ENCODE results near the gene NAA10.

NAA10 gene

DNA sequence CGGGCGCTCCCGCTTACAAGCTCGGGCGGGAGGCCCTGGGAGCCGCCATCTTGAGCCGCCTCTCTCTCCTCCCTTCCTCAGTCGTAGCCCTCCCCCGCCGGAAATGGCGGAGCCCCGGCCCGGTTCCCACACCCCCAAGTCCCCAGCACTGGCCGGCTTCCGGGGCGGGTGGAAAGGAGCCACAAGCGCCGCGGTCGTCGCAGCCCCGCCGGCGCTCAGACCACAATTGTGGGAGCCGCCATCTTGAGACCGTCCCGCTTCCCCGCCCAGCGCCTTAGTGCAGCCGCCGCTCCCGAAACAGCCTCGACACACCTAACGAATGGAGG is 36.2 kb upstream of the NAA10 start:
- H3K27ac Mint-ChIP-seq (ENCODE audit: low read depth), result peak overlapping the region; percentile 99
- H3K27me3 Mint-ChIP-seq, result no peaks in the 10 kb centered on the region
- H3K4me1 Mint-ChIP-seq, result peaks cover 41% of the 10 kb centered on the region

DNA sequence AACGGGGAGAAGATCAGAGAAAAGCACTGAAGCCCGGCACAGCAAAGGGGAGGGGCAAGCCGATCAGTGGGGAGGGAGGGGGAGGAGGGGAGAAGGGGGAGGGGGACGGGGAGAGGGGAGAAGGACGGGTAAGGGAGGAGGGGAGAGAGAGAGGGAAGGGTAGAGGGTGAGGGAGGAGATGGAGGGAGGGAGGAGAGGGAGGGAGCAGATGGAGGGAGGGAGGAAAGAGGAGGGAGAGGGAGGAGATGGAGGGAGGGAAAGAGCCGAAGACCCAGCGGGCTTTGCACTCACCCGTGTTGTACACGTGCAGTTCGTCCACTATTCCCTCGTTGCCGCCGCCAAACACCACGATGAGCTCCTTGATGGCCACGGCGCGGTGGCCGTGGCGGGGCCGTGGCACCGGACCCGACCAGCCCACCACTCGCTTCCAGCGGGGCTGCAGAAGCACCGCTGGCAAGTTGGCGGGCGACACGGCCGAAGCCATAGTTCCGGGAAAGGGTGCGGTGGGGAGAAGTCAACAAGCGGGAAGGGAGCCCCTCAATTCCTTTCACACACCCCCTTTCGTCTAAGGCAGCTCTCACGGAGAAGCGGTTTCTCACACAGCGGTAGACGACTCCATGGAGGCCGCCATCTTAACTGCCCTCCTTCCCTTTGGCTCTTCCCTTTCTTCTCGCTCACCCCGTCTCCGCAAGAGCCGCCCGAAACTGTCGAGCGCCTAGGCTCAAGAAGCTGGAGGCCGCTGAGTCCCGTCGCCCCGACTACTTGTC is 35.7 kb upstream of the NAA10 start:
- Mint-ChIP-seq H3K36me3 (ENCODE audit: insufficient read depth) (peaks cover 15% of the 10 kb centered on the region), H3K4me1 (peaks cover 42% of the 10 kb centered on the region), H3K27me3 (no peaks in the 10 kb centered on the region), H3K27ac (ENCODE audit: low read depth) (peak overlapping the region; percentile 99), H3K4me3 (peak overlapping the region; percentile 99), H3K9me3 (no peaks in the 10 kb centered on the region)
- DNase-seq (ENCODE audit: low spot score in 2 of 2), result no peak
- peak; percentile 5 for ATAC-seq (replicated peaks; ENCODE audit: extremely low read depth, poor library complexity, severe bottlenecking)

More for the DNA sequence above, 36.2 kb upstream of the NAA10 start:
- peaks cover 14% of the 10 kb centered on the region for H3K36me3 Mint-ChIP-seq (ENCODE audit: insufficient read depth)
- H3K4me3 Mint-ChIP-seq, result peak overlapping the region; percentile 99
- H3K9me3 Mint-ChIP-seq, result no peaks in the 10 kb centered on the region
- DNase-seq (ENCODE audit: low spot score in 2 of 2) (peak; percentile 64 to 79), ATAC-seq (replicated peaks; ENCODE audit: extremely low read depth, poor library complexity, severe bottlenecking) (peak; percentile 37)

GRCh38 chrX:153969904-153970356 is 35.1 kb upstream of the NAA10 start:
- Mint-ChIP-seq H3K9me3 (no peaks in the 10 kb centered on the region), H3K27ac (ENCODE audit: low read depth) (no peak overlapping the region), H3K36me3 (ENCODE audit: insufficient read depth) (peaks cover 17% of the 10 kb centered on the region), H3K4me1 (peaks cover 42% of the 10 kb centered on the region), H3K27me3 (no peaks in the 10 kb centered on the region), H3K4me3 (peak overlapping the region; percentile 99)
- no peak for ATAC-seq (replicated peaks; ENCODE audit: extremely low read depth, poor library complexity, severe bottlenecking)
- no peak for DNase-seq (ENCODE audit: low spot score in 2 of 2)

DNA sequence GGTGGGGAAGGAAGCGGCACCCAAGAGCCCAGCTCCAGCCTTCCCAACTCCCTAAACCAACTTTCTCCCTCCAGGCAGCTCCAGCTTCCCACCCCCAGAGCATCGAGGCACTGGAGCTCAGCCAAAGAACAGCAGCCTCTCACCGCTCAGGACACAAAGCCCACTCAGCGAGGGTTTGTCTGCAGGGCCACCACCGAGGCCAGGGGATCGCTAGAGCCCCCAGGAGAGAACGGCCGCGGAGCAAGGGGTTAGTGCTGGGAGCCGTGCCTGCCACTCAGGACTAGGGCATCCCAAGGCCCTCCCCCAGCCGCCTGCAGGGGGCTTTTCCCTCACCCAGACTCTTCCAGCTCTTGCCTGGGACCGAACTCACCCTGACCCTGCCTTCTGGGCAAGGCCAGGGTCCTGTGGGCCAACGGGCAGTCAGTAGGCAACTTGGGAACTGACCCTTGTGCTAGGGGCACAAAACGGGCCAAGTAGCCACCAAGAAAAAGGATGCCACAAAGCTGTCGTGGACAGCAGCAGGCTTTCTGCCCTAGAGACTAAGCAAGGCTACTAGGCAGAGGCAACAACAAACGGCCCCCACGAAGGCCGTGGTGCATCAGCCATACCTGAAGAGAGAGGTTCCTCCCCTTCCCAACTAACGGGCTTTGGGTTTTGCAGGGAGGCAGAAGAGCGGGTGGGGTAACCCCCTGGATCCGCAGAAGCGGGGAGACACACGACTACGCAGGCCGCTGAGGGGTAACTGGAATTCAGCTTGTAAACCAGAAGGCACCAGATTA is 34.5 kb upstream of the NAA10 start:
- H3K36me3 Mint-ChIP-seq (ENCODE audit: insufficient read depth), result peaks cover 17% of the 10 kb centered on the region
- H3K27ac Mint-ChIP-seq (ENCODE audit: low read depth), result peak overlapping the region; percentile 35
- H3K9me3 Mint-ChIP-seq, result no peaks in the 10 kb centered on the region
- peaks cover 36% of the 10 kb centered on the region for H3K4me1 Mint-ChIP-seq
- H3K4me3 Mint-ChIP-seq, result peak overlapping the region; percentile 99
- H3K27me3 Mint-ChIP-seq, result no peaks in the 10 kb centered on the region
- DNase-seq (ENCODE audit: low spot score in 2 of 2) (no peak), ATAC-seq (replicated peaks; ENCODE audit: extremely low read depth, poor library complexity, severe bottlenecking) (no peak)

- ATAC-seq (replicated peaks; ENCODE audit: extremely low read depth, poor library complexity, severe bottlenecking), result no peak
- DNase-seq (ENCODE audit: low spot score in 2 of 2), result no peak
- Mint-ChIP-seq H3K27ac (ENCODE audit: low read depth) (peak overlapping the region; percentile 35), H3K4me1 (peaks cover 31% of the 10 kb centered on the region), H3K36me3 (ENCODE audit: insufficient read depth) (peaks cover 17% of the 10 kb centered on the region), H3K27me3 (no peaks in the 10 kb centered on the region), H3K9me3 (no peaks in the 10 kb centered on the region), H3K4me3 (peak overlapping the region; percentile 99)
Measured at GRCh38 chrX:153968754-153969124, 33.9 kb upstream of the NAA10 start.

DNA sequence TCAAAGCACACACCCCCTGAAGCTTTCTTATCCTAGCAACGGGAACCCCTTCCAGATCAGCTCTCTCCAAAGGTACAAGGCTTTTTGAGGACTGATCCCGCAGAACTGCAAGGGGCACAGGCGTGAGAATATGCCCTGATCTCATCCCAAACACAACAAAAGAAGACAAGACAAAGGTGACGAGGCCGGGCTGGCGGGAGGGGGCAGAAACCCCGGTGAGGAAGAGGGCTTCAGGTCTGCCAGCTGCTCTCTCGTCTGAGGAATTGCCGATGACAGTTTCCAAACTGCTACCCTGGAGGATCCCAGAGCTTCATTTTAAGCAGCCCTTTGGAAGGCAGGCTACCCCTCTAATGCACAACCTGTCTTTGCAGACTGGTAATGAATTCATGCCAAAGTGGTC is 33.4 kb upstream of the NAA10 start:
- Mint-ChIP-seq H3K27ac (ENCODE audit: low read depth) (peak overlapping the region; percentile 97), H3K4me3 (peak overlapping the region; percentile 99), H3K27me3 (no peaks in the 10 kb centered on the region), H3K9me3 (no peaks in the 10 kb centered on the region), H3K4me1 (peaks cover 27% of the 10 kb centered on the region), H3K36me3 (ENCODE audit: insufficient read depth) (peaks cover 17% of the 10 kb centered on the region)
- DNase-seq (ENCODE audit: low spot score in 2 of 2), result no peak
- no peak for ATAC-seq (replicated peaks; ENCODE audit: extremely low read depth, poor library complexity, severe bottlenecking)

DNA sequence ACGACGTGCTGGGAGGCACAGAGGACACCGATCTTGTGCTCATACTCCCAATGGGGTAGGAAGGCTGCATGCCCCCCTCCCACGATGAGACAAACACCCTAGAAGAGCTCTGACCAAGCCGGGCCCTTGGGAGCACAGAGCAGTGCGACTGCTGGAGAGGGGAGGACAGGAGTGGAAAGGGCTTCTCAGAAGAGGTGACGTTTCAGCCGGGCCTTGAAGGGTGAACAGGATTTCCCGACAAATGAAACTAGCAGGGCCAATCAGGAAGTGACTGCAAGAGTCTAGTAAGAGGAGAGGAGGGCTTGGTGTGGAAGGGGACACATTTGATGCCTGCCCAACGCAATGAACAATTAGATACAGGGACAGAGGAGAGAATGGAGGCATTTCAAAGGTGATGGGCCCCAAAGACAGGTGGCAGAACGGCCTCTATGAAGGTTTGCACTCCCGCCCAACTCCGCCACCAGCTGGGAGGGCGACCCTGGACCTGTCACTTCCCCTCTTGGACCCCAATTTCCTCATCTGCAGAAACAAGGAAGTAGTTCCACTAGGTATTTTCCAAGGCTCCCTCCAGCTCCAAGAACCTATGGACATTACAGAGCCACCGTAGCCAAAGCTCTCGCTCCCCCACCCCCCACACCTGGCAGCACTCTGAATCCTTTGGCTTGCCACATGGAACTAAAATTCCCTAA is 32.8 kb upstream of the NAA10 start:
- Mint-ChIP-seq H3K9me3 (no peaks in the 10 kb centered on the region), H3K27me3 (no peaks in the 10 kb centered on the region), H3K4me1 (peaks cover 24% of the 10 kb centered on the region), H3K4me3 (peak overlapping the region; percentile 99), H3K27ac (ENCODE audit: low read depth) (peak overlapping the region; percentile 97), H3K36me3 (ENCODE audit: insufficient read depth) (peaks cover 17% of the 10 kb centered on the region)
- DNase-seq (ENCODE audit: low spot score in 2 of 2) (no peak), ATAC-seq (replicated peaks; ENCODE audit: extremely low read depth, poor library complexity, severe bottlenecking) (no peak)

- no peak for ATAC-seq (replicated peaks; ENCODE audit: extremely low read depth, poor library complexity, severe bottlenecking)
- Mint-ChIP-seq H3K4me3 (peak overlapping the region; percentile 99), H3K4me1 (peaks cover 24% of the 10 kb centered on the region), H3K27ac (ENCODE audit: low read depth) (peak overlapping the region; percentile 97), H3K27me3 (no peaks in the 10 kb centered on the region), H3K36me3 (ENCODE audit: insufficient read depth) (peaks cover 16% of the 10 kb centered on the region), H3K9me3 (no peaks in the 10 kb centered on the region)
- peak in 1 of 2 donors; percentile 38 for DNase-seq (ENCODE audit: low spot score in 2 of 2)
Measured at GRCh38 chrX:153966841-153967535, 32.2 kb upstream of the NAA10 start.

- Mint-ChIP-seq H3K4me1 (peaks cover 24% of the 10 kb centered on the region), H3K27me3 (no peaks in the 10 kb centered on the region), H3K4me3 (peak overlapping the region; percentile 99), H3K36me3 (ENCODE audit: insufficient read depth) (peaks cover 15% of the 10 kb centered on the region), H3K9me3 (no peaks in the 10 kb centered on the region), H3K27ac (ENCODE audit: low read depth) (peak overlapping the region; percentile 97)
- DNase-seq (ENCODE audit: low spot score in 2 of 2) (no peak), ATAC-seq (replicated peaks; ENCODE audit: extremely low read depth, poor library complexity, severe bottlenecking) (no peak)
Measured at GRCh38 chrX:153966283-153966688, 31.4 kb upstream of the NAA10 start.

DNA sequence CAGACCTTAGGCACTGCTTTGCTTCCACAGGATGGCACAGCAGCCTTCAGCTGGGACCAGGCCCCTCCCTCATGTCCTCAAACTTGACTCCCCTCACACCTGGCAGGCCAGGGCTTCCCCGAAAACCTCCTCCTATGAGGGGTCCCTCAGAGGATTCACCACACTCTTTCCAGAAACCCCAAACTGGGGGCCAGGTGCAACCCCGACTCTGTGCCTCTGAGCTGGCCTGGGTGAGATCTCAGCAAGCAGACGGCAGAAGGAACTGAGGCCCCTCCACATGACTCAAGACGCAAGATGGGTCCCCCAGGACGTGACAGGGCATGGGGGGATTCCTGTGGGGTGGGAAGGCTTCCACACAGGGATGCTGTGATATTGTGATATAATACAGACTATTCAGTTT is 30.6 kb upstream of the NAA10 start:
- no peak for ATAC-seq (replicated peaks; ENCODE audit: extremely low read depth, poor library complexity, severe bottlenecking)
- no peaks in the 10 kb centered on the region for H3K9me3 Mint-ChIP-seq
- no peak for DNase-seq (ENCODE audit: low spot score in 2 of 2)
- peaks cover 16% of the 10 kb centered on the region for H3K36me3 Mint-ChIP-seq (ENCODE audit: insufficient read depth)
- peak overlapping the region; percentile 97 for H3K27ac Mint-ChIP-seq (ENCODE audit: low read depth)
- H3K4me1 Mint-ChIP-seq, result peaks cover 24% of the 10 kb centered on the region
- peak overlapping the region; percentile 7 for H3K4me3 Mint-ChIP-seq
- H3K27me3 Mint-ChIP-seq, result no peaks in the 10 kb centered on the region

DNA sequence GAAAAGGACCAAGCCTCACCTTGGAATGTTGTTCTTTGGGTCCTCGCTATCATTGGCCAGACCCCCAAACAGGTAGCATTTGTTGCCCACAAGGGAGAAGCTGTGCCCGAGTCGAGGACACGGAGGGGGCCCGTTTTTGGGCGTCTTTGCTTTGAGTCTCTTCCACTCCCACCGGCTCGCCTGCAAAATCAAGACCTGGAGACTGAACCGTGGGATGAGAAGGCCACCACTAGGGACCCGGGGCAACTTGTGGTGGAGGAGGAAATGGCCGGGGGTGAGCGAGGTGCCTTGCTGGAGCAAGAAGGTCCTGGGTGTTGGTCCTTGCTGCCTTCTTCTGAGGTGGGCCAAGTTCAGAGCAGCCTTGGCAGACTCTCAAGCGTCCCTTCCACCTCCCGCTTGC is 29.3 kb upstream of the NAA10 start:
- H3K27ac Mint-ChIP-seq (ENCODE audit: low read depth), result no peak overlapping the region
- DNase-seq (ENCODE audit: low spot score in 2 of 2) (no peak), ATAC-seq (replicated peaks; ENCODE audit: extremely low read depth, poor library complexity, severe bottlenecking) (no peak)
- no peaks in the 10 kb centered on the region for H3K27me3 Mint-ChIP-seq
- H3K4me3 Mint-ChIP-seq, result no peak overlapping the region
- H3K36me3 Mint-ChIP-seq (ENCODE audit: insufficient read depth), result peaks cover 15% of the 10 kb centered on the region
- peaks cover 24% of the 10 kb centered on the region for H3K4me1 Mint-ChIP-seq
- H3K9me3 Mint-ChIP-seq, result no peaks in the 10 kb centered on the region

GRCh38 chrX:153963546-153963945 is 28.7 kb upstream of the NAA10 start:
- Mint-ChIP-seq H3K4me3 (no peak overlapping the region), H3K9me3 (no peaks in the 10 kb centered on the region), H3K36me3 (ENCODE audit: insufficient read depth) (peaks cover 15% of the 10 kb centered on the region), H3K4me1 (peaks cover 24% of the 10 kb centered on the region), H3K27me3 (no peaks in the 10 kb centered on the region), H3K27ac (ENCODE audit: low read depth) (no peak overlapping the region)
- no peak for ATAC-seq (replicated peaks; ENCODE audit: extremely low read depth, poor library complexity, severe bottlenecking)
- DNase-seq (ENCODE audit: low spot score in 2 of 2), result no peak

Data from central memory CD8-positive, alpha-beta T cell (primary cell).